HL-60 (cell line): ENCODE data around the gene TFCP2.

Source experiments
- DNase-seq, 2 experiments: peaks; one replicate each; pipeline ENCODE4 v3.0.0-alpha.2; 2010 to 2020; ENCODE audit warnings: low read depth in 1 of 2, low spot score in 1 of 2
- H3K27ac ChIP-seq: fragments of 250-450 bp; sonication (Bioruptor Pico); replicated peaks from 2 replicates; pipeline ENCODE4 v1.5.1; 2020; ENCODE audit warnings: mild to moderate bottlenecking, moderate library complexity
- H3K27me3 ChIP-seq: fragments of 250-450 bp; sonication (Bioruptor Pico); 2 replicates; pipeline ENCODE4 v1.5.1; 2021; ENCODE audit warnings: mild to moderate bottlenecking, moderate library complexity; ENCODE audit not compliant: insufficient read depth, poor library complexity, severe bottlenecking
- H3K4me3 ChIP-seq: replicated peaks from 2 replicates; pipeline ENCODE4 v1.5.1; 2011; ENCODE audit warnings: mild to moderate bottlenecking, control low read depth, low read length; ENCODE audit not compliant: insufficient read depth
- CTCF ChIP-seq: IDR thresholded peaks from one replicate; pipeline ENCODE4 v1.5.1; 2011; ENCODE audit warnings: low read length, control low read depth, inconsistent platforms; ENCODE audit not compliant: insufficient read depth
- GABPA ChIP-seq: IDR thresholded peaks from 2 replicates; pipeline ENCODE4 v1.6.1; 2012; ENCODE audit warnings: low read depth
- POLR2AphosphoS5 ChIP-seq: IDR thresholded peaks from 2 replicates; pipeline ENCODE4 v1.6.1; 2012; ENCODE audit warnings: low read depth
- REST ChIP-seq: IDR thresholded peaks from 2 replicates; pipeline ENCODE4 v1.6.1; 2012; ENCODE audit warnings: low read depth; ENCODE audit not compliant: insufficient replicate concordance
- SPI1 ChIP-seq: IDR thresholded peaks from 2 replicates; pipeline ENCODE4 v1.6.1; 2012; ENCODE audit warnings: low read depth, mild to moderate bottlenecking, borderline replicate concordance

Gene TFCP2

GRCh38 chr12:51127050-51127729 lies 45.7 kb downstream of the TFCP2 start:
- H3K27me3 ChIP-seq, result no peaks in the 10 kb centered on the region
- no peak for TF ChIP-seq SPI1
- TF ChIP-seq GABPA, result no peak
- TF ChIP-seq CTCF, result no peak
- no peak for TF ChIP-seq POLR2AphosphoS5
- no peak overlapping the region for H3K4me3 ChIP-seq
- no peak overlapping the region for H3K27ac ChIP-seq
- no peak for DNase-seq

GRCh38 chr12:51126297-51126696 lies 46.6 kb downstream of the TFCP2 start:
- Histone ChIP-seq H3K27me3 (no peaks in the 10 kb centered on the region), H3K4me3 (no peak overlapping the region), H3K27ac (no peak overlapping the region)
- TF ChIP-seq POLR2AphosphoS5 (no peak), GABPA (no peak), CTCF (no peak), REST (no peak), SPI1 (no peak)
- DNase-seq, result no peak

- no peak for TF ChIP-seq CTCF
- TF ChIP-seq SPI1, result no peak
- TF ChIP-seq POLR2AphosphoS5, result no peak
- TF ChIP-seq REST, result no peak
- TF ChIP-seq GABPA, result no peak
- Histone ChIP-seq H3K4me3 (no peak overlapping the region), H3K27me3 (no peaks in the 10 kb centered on the region), H3K27ac (no peak overlapping the region)
- DNase-seq, result no peak
Measured at GRCh38 chr12:51124504-51124903, 48.4 kb downstream of the TFCP2 start.

GRCh38 chr12:51122844-51123243 lies 50.1 kb downstream of the TFCP2 start:
- H3K4me3 ChIP-seq, result no peak overlapping the region
- DNase-seq, result no peak
- no peak overlapping the region for H3K27ac ChIP-seq
- TF ChIP-seq REST, result no peak
- no peak for TF ChIP-seq SPI1
- no peak for TF ChIP-seq CTCF
- TF ChIP-seq POLR2AphosphoS5, result no peak
- no peak for TF ChIP-seq GABPA
- H3K27me3 ChIP-seq, result no peaks in the 10 kb centered on the region
